Measurements from ENCODE around the gene LRRC28.

LRRC28 gene

DNA sequence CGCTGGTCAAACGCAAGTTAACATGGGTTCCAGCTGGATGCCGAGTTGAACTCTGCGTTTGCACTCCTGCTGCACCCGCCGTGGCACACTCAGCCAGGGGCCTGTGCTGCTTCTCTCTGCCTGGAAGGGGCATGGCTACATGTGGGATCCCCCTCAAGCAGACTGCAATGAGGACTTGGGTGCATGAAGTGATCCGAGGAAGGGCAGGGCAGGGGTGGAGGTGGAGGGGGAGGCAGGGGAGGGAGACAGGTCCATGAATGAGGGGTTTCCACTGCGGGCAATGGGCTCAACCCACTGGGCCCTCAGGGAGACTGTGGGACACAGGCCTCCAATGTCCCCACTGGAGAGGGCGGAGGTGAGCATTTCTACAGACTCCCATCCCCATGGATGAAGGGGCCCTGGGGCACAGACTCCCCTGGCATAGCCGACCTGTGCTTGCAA lies 172.9 kb downstream of the LRRC28 start:
- no peak for DNase-seq

DNA sequence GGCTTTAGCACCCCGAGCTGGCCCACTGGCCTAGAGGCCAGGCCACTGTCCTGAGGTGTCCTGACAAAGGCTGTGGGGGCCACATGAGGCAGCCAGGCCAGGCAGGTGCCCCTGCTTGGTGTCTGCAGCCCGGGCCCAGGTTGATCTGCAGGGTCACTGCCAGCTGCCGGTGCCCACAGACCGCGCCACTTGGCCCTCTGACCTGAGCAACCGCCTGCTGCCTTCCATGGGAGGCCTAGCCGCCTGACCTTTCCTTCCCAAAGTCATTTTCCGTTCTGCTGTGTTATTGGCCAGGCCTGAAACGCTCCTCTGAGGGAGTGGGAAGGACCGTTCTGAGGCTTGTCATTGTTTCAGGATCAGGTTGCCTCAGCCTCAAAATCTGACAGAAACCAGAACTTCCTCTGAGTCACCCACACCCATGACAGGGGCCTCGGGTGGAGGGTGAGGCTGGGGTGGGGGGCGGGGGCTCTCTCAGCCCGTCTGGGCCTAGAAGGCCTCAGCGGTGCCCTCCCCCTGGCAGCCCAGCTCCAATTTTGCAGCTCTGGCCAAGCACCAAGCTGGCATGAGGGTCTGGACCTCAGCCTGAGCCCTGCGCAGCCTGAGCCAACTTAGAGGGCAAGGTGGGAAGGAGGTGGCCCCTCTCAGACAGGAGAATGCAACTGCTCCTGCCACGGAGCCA lies 173.8 kb downstream of the LRRC28 start:
- DNase-seq, result peak; percentile 81

DNA sequence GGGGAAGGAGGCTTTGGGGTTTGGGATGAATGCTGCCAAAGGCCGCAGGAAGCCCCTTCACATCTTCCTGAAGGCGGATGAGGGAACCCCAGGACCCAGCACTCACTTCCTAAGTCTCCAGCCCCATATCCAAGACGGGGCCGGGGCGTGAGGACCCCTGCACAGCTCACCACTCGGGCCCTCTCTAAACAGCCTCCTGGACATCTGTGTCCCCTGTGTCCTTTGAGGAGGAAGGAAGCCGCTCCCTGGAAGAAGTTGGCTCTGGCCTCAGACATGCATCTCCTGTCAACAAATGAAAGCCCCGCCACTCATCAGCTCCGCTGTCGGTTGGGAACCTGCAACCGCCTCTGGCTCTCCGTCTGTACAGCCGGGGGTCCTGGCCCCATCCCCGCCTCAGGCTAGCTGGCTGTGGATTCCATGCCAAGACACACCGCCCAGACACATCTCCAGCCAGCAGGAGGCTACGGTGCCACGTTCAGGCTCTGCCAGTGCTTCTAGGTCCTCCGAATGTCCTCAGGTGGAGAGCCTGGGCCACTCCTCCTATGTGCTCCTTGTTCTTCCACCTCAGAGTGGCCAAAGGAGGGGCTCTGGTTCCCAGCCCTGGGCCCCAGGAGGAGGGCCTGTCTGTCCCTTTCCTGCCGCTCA lies 174.5 kb downstream of the LRRC28 start:
- DNase-seq, result peak; percentile 68

DNA sequence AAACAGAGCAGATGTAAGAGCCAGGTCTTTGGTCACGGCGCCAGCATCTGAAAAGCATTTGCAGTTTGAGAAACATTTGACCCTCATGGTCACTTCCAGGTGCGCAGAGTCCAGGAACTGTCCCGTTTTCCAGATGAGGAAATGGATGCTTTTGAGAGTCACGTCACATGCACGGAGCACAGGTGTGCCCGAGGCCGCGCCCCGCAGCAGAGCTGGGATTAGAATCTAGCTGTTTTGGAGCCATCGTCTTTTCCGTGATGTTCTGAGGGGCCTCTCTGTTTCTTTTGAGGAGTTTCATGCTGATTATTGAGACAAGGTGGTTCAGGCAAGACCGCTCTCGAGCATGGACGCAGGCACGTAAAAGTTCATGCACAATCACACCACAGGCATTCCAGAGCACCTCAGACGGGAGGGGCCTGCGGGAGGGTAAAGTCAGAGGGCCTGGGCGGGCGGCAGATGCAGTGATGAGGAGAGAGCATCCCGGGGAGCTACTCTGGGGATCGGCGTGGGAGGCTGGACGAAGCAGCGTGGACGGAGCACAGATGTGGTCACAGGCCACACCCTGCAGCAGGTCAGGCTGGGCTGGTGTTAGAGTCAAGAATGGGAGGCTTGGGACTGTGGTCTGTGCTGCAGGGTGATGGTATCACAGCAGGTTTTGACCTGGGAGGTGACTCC lies 175.3 kb downstream of the LRRC28 start:
- no peak for DNase-seq

DNA sequence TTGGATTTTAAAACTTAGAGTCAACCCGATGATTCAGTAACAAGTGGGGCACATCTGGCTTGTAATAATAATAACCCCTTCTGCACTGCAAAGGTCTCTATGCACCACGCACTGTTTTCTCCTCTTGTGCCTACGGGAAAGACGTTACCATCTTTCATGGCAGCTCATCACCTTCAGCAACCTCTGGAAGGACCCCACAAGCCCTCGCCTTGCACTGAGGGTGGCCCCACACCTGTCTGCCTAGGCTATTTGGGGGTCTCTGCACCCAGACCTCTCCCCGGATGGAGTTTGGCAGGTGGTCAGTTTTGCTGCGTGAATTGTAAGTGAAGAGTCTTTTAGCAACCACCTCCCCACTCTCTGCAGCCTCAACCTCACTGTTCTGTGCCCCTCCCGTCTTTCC lies 175.9 kb downstream of the LRRC28 start:
- no peak for DNase-seq

DNA sequence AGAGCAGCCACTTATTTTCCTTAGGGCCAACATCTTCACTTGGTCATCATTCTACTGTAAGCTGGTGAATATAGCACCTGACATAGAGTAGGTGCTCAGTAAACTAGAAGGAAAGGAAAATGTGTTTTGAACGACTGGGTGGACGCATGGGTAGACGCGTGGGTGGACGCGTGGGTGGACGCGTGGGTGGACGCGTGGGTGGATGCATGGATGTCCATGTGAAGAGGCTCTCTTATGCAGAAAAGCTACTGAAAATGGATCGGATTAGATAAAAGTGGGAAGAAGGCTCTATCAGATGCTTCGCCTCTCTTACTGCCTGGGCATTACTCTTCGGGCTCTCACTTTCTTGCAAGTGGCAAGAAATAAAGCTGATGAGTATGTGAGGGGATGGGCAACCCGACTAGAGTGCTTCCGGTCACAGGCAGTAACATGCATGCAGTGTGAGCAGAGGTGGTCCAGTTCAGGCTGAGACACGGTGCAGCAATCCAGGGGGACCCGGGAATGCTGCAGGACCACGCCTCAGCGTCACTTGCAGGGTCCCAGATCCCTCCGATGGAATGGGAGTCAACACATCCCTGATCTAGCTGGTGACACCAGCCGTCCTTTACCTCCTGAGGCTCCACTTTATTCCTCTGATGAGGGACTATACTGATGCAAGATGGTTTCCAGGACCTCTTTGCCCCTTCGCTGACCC lies 176.5 kb downstream of the LRRC28 start:
- DNase-seq, result no peak

DNA sequence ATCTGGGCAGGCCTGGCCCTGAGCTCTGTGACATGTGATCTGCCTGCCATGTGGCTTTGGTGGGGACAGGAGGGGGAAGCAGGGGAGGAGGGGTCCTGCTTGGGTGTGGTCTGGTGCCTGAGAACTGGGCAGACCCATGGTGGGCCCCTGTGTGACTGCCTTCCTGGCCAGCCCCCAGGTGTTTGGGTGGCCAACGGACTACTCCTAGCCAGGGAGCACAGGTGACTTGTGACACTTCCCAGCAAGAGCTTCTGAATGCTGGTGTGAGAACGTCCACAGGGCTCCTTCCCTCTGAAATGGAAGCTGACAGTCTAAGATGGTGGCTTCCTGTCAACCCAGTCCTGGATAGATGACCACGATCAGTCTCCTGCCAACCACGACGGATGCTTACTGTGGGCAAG lies 178.4 kb downstream of the LRRC28 start:
- DNase-seq, result no peak

DNA sequence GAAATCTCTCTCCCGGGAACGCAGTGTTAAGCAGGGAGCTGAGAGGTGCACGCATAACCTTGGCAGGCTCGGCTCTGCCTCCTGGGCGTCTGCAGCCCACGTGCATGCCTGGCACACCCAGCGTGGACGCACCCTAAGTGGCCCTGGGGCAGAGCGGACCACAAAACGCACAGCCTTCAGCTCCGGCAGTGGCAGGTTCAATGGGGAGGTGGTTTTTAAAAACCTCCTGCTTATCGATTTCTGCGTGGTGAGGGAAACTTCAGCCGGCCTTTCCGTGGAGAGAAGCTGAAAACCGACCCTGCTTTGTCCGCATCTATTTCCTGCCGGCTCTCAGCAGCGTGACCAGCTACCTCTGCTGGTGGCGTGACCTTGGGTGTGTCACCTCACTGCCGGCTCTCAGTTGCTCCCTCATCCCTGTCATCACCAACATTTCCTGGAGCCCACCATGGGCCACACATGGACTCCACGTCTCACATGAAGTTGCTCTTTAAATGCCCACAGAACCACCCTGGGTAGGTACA lies 179.7 kb downstream of the LRRC28 start:
- DNase-seq, result no peak

DNA sequence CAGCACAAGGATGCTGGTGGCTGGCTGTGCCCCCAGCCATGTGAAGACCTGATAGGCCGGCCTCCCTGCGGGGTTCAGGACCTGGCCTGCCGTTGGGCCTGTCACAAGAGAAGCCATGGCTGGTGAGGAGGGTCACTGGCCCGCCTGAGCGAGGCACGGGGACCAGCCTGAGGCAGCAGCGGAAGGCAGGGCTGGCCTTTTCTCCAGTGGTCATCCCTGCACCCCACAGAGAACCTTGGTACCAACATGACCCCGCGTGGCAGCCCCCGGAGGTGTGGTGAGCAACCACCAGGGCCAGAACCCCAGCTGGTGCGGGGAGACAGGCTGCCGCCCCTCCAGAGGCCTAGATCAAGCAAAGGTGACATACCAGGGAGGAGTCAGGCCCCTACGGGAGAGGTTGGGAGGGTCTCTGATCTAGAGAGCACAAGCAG lies 180.4 kb downstream of the LRRC28 start:
- no peak for DNase-seq

DNA sequence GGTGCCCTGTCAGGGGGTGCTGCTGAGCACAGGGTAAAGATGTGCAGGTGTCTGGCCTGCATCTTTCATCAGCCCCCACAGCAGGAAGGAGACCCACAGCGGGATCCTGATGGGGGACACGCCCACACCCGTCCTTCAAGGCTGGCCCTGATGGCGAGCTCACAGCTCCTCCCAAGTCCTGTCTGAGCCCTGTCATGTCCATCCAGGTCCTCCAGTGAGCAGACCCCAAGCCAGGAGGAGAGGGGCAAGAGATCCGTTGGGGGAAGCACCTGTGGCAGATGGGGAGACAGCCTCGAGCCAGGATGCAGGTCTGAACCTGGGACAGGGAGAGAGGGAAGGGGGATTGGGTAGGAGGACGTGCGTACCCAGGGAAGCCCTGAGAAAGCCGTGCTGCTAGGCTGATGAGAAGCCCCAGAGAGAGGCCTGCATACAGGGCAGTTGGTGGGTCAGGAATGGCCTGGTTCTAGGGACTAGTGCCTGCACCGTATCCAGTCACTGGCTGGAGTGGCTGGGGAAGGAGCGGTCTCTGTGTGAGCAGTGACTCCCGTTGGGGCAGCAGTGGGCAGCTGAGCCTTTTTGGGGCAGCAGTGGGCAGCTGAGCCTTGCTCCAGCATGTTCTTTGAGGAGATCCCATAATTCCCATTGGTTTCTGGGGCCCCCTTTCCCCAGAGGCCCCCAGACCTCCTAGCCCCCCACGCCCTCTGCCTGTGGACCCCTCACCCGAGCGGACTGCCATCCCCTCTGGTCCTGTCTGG lies 181.2 kb downstream of the LRRC28 start:
- no peak for DNase-seq

DNA sequence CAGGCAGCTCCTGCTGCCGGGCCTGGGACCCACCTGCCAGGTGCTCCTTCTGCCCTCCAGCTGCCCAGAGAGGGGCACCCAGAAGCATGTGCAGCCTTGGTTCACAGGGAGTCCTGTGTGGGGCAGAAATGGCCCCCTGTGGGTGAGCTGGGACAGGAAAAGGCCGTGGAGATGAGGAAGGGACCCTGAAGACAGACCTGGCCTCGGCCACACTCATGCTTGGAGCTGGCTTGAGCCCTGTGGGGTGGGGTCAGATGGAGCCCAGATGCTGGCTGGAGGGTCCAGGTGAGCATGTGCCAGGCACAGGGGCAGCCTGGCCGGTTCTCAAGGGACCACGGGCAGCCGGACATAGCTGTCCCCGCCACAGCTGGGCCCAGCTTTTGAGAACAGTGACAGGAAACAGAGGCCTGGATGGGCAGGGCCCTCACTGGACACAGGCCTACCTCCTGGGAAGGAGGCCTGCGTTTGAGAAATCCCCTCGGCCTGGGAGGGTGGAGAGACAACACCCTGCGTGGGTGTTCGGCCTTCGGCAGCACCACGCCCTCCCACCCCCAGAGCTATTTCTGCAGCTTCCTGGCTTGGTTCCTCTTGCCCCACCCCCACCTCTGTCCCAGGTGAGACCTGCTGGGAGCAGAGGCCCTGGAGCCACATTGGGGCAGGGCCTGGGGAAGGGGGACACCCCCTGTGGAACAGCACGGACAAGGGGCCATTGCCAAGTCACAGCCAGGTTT lies 181.9 kb downstream of the LRRC28 start:
- peak; percentile 66 for DNase-seq

DNA sequence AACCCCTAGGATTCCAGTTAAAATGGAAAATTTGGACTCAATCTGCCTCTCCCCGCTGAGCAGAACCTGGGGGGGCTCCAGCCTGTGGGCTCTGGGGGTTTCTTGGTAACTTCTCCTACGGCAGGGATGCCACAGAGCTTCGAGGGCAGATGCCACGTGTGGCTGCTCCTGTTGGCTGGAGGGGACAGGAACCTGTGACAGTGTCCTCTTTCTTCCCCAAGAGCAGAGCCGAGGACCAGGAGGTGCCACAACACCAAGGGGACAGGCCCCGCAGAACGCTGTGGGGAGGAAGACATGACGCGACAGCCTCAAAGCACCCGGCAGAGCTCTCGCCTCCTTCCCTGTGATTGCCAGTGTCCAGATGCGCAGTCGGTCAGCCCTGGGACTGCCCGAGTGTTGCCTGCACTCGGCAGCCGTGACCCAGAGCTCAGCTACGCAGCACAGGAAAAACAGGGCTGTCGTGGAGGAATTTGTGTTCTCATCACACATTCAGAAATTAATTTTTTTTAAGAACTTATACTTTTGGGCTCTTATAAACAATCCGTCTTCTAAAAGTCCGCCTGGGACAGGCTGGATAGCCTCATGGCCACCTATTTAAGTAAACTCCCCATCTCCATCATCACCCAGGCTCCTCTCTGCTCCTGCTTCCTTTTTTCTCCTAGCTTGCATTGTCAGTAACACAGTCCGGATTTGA lies 182.6 kb downstream of the LRRC28 start:
- peak; percentile 60 for DNase-seq

DNA sequence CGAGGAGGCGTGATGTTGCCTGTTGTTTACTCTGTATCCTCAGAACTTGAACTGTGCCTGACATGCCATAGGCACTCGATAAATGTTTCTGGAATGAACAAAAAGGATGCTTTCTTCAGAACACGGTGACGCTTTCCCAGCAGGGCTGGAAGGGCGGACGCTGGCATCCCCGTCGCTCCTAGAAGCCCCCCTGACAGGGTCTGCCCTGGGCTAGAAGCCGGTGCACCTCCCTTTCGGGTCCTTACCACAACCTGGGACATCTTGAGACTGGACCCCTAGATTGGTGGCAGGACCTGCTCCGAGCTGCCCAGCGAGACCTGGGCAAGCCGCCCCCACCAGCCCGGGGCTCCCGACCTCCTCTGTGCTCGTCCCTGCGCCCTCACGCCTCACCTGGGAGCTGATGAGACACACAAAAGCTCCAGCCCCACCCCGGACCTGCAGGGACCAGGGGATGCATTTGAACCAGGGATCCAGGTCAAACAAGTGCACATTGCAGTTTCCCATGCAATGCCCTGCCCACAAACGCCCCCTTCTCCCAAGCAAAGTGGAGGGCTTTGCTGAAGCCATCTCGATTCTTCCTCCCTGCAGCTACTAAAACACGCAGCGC lies 183.3 kb downstream of the LRRC28 start:
- no peak for DNase-seq

DNA sequence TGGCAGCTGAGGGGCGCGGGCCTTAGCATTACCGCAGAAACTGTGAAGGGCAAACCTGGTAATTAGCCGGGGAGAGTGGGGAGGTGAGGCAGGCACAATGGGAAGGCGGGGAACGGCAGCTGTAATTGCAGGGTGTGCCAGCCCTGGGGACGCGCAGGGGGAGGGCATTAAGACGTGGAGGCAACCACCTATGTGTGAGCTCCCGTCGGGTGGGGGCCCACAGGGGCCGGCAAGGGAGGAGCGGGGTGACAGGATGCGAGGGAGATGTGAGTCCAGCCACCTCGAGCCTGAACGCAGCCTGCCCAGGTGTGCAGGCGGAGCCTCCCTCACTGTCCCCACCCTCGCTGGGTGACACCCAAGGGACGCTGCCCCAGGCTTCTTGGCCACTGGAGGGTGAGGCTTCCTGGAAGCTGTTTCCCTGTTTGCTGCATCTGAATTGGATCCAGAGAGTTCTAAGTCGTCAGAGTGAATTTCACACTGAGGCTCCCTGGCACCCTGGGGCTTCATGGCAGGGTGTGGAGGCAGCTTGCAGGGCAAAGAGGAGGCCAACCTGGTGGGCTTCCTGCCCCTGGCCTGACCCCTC lies 183.9 kb downstream of the LRRC28 start:
- peak; percentile 56 for DNase-seq

DNA sequence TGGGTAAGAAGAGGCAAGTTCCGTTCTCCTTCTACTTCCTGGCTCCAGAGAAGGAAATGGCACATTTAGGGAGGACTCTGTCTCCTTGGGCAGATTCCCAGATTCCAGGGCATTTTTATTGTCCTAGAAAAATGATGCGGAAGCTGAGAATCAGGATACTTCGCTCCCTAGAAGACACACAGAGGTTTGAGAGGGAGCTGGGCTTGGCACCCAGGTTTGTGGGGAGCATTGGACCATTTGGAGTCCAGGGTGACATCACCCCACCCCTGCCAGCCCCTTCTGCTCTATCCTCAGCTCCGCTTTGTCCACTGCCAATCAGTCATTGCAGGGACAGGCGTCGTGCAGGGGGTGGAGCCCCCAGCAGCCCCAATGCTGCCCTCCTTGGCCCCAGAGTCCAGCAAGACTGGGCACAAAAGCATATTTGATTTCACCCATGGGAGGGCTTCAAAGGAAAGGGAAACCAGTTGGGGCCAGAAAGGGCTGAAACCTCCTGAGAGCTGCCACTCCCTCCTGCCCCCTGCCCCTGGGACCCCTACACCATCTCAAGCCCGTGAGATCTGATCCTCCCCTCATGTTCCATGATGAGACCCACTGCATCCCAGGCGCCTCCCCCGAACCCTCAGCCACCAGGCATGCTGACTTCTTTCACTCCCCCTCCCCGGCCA lies 184.7 kb downstream of the LRRC28 start:
- peak; percentile 47 for DNase-seq

DNA sequence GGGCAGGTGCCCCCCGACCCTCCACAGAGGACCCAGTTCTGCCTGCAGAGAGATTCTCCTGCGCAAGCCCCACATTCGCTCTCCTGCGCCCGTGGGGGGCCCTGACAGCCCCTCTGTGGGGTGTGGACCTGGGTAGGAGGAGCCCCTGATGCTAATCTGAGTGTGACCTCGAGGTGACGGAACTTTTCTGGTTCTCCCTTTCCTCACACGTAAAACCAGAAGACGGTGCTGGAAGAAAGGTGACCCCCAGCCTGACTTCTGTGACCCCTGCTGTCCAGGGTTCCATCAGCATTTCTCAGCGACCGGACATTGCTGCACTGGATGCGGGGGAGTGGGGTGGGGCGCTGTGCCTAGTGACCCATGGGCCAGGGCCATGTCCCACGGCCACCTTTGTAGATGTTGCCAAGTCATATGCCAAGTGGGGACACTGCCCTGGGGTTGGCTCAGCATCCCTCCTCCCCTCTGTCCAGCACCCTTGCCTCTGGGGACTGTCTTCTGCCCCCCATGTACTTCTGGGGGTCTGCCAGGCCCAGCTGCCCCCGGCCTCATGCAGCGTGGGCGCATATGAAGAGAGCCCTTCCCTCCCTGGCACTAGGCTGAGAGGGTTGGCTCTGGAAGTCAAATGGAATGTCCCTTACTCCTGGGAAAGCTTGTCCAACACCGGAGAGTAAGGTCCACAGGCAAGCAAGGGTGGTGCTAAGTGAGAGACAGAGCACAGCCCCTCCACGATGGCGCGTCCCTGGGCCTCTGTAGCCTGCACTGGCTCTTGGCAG lies 185.4 kb downstream of the LRRC28 start:
- DNase-seq, result peak; percentile 52

DNA sequence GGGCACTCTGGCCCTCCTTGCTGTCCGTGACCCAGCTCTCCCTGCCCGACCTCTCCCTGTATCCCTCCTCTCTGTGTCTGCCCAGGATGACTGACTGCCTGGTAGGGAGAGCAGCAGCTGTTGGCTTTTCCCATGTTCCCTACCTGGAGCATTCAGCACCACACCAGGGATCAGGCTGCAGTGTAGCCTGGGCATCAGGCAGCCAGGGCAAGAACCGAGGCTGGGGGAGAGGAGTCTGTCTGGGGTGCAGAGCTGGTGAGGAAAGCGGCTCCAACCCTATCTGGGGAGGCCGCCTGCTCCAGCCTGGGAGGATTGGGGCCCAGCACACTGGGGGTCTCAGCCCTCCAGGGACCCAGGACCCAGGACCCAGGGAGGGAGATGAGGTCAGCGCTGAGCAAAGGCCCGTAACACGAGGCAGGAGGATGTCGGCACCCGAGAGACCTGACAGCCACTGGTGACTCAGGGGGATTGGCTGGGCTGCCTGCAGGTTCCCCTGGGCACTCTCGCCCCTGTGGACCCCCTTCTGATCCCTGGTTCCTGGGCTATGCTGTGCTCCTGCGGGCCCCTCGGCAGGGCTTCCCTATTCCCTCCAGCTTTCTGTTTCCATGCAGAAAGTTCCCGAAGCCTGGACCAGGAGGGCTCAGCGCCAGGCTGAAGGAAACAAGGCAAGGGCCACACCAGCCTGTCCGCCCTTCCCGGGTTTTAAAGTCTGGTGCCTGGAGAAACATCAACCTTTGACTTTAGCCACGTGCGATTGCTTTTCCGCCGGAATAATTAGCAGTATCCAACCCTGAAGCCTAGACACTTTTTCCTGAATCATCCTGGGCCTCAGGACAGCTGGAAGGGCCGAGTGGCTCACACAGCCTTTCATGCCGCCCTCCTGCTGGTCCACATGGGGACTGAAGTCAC lies 186.3 kb downstream of the LRRC28 start:
- peak; percentile 58 for DNase-seq

DNA sequence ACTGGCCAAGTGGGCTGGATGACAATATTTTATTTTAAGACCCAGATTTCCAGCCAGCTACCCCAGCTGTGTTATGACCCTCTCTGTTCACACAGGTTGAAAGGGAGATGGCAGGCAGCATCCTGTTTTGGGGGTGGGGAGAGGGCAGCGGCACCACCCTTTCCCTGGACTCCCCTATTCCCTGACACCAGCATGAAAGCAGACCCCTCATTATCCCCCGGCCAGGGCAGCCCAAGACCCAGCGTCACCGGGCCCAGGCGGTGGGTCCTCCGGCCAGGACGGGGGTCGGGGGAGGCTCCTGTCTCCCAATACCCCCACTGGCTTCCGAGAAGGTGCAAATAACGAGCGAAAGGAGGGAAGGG lies 186.9 kb downstream of the LRRC28 start:
- peak; percentile 59 for DNase-seq
